Neural crest cell (in vitro differentiated cells): Measurements from ENCODE around the gene TAOK3. TPM values are rescaled to one million over a fixed set of nuclear protein-coding genes. Genes with fewer than 3 reads are reported as not detected.

ENCODE experiments used
- DNase-seq: peaks from one replicate; pipeline ENCODE4 v3.0.0; 2021; ENCODE audit warnings: low read depth, mixed read lengths, low spot score
- H3K27ac Mint-ChIP-seq: one replicate; pipeline ENCODE4 v1.8.0; 2021; ENCODE audit warnings: mild to moderate bottlenecking, mixed read lengths; ENCODE audit not compliant: unreplicated experiment
- H3K27me3 Mint-ChIP-seq: 2 replicates; pipeline ENCODE4 v1.8.0; 2021; ENCODE audit warnings: low read depth, mild to moderate bottlenecking, mixed read lengths
- H3K36me3 Mint-ChIP-seq: 2 replicates; pipeline ENCODE4 v1.8.0; 2021; ENCODE audit warnings: low read depth, mild to moderate bottlenecking, mixed read lengths
- H3K4me1 Mint-ChIP-seq: 2 replicates; pipeline ENCODE4 v1.8.0; 2021; ENCODE audit warnings: mixed read lengths
- H3K4me3 Mint-ChIP-seq: one replicate; pipeline ENCODE4 v1.8.0; 2021; ENCODE audit warnings: mild to moderate bottlenecking, mixed read lengths
- H3K9me3 Mint-ChIP-seq: 2 replicates; pipeline ENCODE4 v1.8.0; 2021; ENCODE audit warnings: mixed read lengths
- CTCF ChIP-seq: fragments of 200-600 bp; sonication (generic); conservative IDR thresholded peaks from 2 replicates; pipeline ENCODE4 v1.5.0; 2021; ENCODE audit warnings: antibody characterized with exemption, mild to moderate bottlenecking
- total RNA-seq: library from RNA; stranded (reverse); gene quantifications from 2 replicates; pipeline ENCODE4 v1.2.1, GENCODE V29; 2021

Gene TAOK3
- total RNA-seq, 1 donor from 2014 or later: 15.2 TPM

GRCh38 chr12:118404876-118405521 lies 32.3 kb upstream of the TAOK3 start:
- peak; percentile 77 for DNase-seq
- TF ChIP-seq CTCF: peak; percentile 92
- Mint-ChIP-seq H3K4me3 (no peak overlapping the region), H3K27me3 (no peaks in the 10 kb centered on the region), H3K36me3 (peaks cover 10% of the 10 kb centered on the region), H3K9me3 (no peaks in the 10 kb centered on the region), H3K27ac (no peak overlapping the region), H3K4me1 (peaks cover 4% of the 10 kb centered on the region)

- H3K4me1 Mint-ChIP-seq: peaks cover 4% of the 10 kb centered on the region
- peaks cover 13% of the 10 kb centered on the region for H3K36me3 Mint-ChIP-seq
- H3K27me3 Mint-ChIP-seq: no peaks in the 10 kb centered on the region
- no peaks in the 10 kb centered on the region for H3K9me3 Mint-ChIP-seq
- no peak for DNase-seq
- TF ChIP-seq CTCF: no peak
- no peak overlapping the region for H3K27ac Mint-ChIP-seq
- H3K4me3 Mint-ChIP-seq: no peak overlapping the region
These were observed 29.5 kb upstream of the TAOK3 start for GRCh38 chr12:118402251-118402650.

GRCh38 chr12:118398940-118399339 lies 26.2 kb upstream of the TAOK3 start:
- H3K36me3 Mint-ChIP-seq: peaks cover 12% of the 10 kb centered on the region
- H3K9me3 Mint-ChIP-seq: no peaks in the 10 kb centered on the region
- no peak overlapping the region for H3K4me3 Mint-ChIP-seq
- DNase-seq: no peak
- H3K27me3 Mint-ChIP-seq: no peaks in the 10 kb centered on the region
- no peak for TF ChIP-seq CTCF
- no peak overlapping the region for H3K27ac Mint-ChIP-seq
- H3K4me1 Mint-ChIP-seq: no peaks in the 10 kb centered on the region

- no peak overlapping the region for H3K4me3 Mint-ChIP-seq
- DNase-seq: no peak
- H3K27ac Mint-ChIP-seq: no peak overlapping the region
- peaks cover 12% of the 10 kb centered on the region for H3K36me3 Mint-ChIP-seq
- H3K4me1 Mint-ChIP-seq: no peaks in the 10 kb centered on the region
- no peaks in the 10 kb centered on the region for H3K27me3 Mint-ChIP-seq
- H3K9me3 Mint-ChIP-seq: no peaks in the 10 kb centered on the region
- no peak for TF ChIP-seq CTCF
These were observed 25.8 kb upstream of the TAOK3 start for GRCh38 chr12:118398524-118398923.

GRCh38 chr12:118397708-118398440 lies 25.2 kb upstream of the TAOK3 start:
- H3K9me3 Mint-ChIP-seq: no peaks in the 10 kb centered on the region
- H3K27ac Mint-ChIP-seq: no peak overlapping the region
- H3K4me3 Mint-ChIP-seq: no peak overlapping the region
- H3K36me3 Mint-ChIP-seq: peaks cover 8% of the 10 kb centered on the region
- H3K4me1 Mint-ChIP-seq: no peaks in the 10 kb centered on the region
- no peaks in the 10 kb centered on the region for H3K27me3 Mint-ChIP-seq
- no peak for TF ChIP-seq CTCF
- no peak for DNase-seq
